ENCODE results near the gene RPL29.

The RPL29 gene

DNA sequence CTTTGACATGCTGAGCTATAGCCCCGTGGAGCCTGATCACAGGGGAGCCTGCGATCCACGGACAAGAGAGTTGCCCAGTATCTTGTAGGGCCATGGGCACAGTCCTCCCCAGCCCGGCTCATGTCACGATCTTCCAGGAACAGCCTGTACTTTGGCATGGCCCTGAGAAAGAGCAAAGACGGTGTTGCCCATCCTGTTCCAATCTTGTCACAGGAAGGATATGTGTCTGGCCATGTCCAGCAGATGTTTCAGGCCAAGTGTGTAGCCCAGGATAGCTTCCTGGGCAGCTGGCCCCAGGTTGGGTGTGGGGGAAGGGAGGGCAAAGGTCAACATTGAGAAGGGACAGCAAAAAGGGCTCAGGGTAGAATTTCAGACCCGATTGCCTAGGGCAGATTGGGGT, 17.0 kb upstream of the RPL29 start:
- no peak for DNase-seq (ENCODE audit: insufficient read length, low spot score)
- peak; percentile 16 for FAIRE-seq
- TF ChIP-seq TAF1 (IDR thresholded peaks at IDR 0.05; ENCODE audit: low read depth, low read length) = no peak
- TF ChIP-seq POLR2AphosphoS5 (IDR thresholded peaks at IDR 0.05; ENCODE audit: low read depth, low read length) = no peak

DNA sequence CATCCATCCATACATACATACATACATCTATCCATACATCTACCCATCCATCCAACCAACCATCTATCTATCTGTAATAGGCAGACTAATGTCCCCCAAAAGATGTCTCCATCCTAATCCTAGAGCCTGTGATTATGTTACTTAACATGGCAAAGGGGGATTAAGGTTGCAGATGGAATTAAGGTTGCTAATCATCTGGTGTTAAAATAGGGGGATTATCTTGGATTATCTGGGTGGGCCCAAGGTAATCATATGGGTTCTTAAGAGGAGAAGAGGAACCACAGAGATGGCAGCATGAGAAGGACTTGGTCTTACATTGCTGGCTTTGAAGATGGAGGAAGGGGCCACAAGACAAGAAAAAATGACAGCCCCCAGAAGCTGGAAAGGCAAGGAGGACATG, 14.7 kb upstream of the RPL29 start:
- no peak for FAIRE-seq
- TF ChIP-seq POLR2AphosphoS5 (IDR thresholded peaks at IDR 0.05; ENCODE audit: low read depth, low read length) (no peak), POU2F2 (IDR thresholded peaks at IDR 0.05; ENCODE audit: low read depth, low read length) (no peak), SPI1 (IDR thresholded peaks at IDR 0.05; ENCODE audit: low read depth, low read length) (no peak), POLR2A (IDR thresholded peaks at IDR 0.05; ENCODE audit: low read depth, low read length) (no peak), PAX5 (IDR thresholded peaks at IDR 0.05; ENCODE audit: insufficient read depth, low read length, severe bottlenecking) (no peak), TAF1 (IDR thresholded peaks at IDR 0.05; ENCODE audit: low read depth, low read length) (no peak)
- DNase-seq (ENCODE audit: insufficient read length, low spot score) = no peak

DNA sequence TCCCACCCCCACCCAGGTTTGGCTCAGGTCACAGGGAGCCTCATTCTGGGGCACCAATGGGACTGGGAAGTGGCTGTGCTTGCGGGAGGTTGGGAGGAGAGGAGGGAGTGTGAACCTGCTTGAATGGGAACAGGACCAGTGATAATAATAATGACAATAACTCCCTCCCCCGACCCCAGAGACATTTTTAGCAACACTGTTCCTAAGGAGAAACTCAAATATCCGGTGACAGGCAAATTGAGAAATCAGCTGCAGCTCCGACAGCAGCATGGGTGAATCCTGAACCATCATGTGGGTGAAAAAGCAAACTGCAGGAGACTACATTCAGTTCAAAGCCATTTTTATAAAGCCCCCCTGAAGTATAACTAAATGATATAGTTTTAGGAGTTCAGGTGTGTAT, 11.6 kb upstream of the RPL29 start:
- no peak for FAIRE-seq
- DNase-seq (ENCODE audit: insufficient read length, low spot score) = no peak
- TF ChIP-seq PAX5 (IDR thresholded peaks at IDR 0.05; ENCODE audit: insufficient read depth, low read length, severe bottlenecking) (no peak), POLR2AphosphoS5 (IDR thresholded peaks at IDR 0.05; ENCODE audit: low read depth, low read length) (no peak), POU2F2 (IDR thresholded peaks at IDR 0.05; ENCODE audit: low read depth, low read length) (no peak), POLR2A (IDR thresholded peaks at IDR 0.05; ENCODE audit: low read depth, low read length) (no peak), TAF1 (IDR thresholded peaks at IDR 0.05; ENCODE audit: low read depth, low read length) (no peak), SPI1 (IDR thresholded peaks at IDR 0.05; ENCODE audit: low read depth, low read length) (no peak)

DNA sequence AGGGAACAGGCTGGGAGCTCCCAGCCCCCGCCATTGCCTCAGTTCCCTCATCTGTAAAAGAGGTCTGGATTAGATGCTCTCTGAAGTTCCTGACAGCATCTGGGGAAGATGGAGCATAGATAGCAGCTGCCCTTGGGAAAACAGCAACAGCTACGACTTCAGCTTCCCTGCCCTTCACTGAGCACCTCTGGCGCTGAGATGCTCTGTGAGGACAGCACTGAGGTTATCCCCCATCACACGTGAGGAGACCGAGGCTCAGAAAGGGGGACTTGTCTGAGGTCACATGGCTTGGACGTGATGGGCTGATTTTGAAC, 11.1 kb upstream of the RPL29 start:
- DNase-seq (ENCODE audit: insufficient read length, low spot score) (no peak), FAIRE-seq (no peak)
- TF ChIP-seq POLR2A (IDR thresholded peaks at IDR 0.05; ENCODE audit: low read depth, low read length) = no peak
- TF ChIP-seq SPI1 (IDR thresholded peaks at IDR 0.05; ENCODE audit: low read depth, low read length) = no peak
- TF ChIP-seq POLR2AphosphoS5 (IDR thresholded peaks at IDR 0.05; ENCODE audit: low read depth, low read length) = no peak
- no peak for TF ChIP-seq TAF1 (IDR thresholded peaks at IDR 0.05; ENCODE audit: low read depth, low read length)
- no peak for TF ChIP-seq PAX5 (IDR thresholded peaks at IDR 0.05; ENCODE audit: insufficient read depth, low read length, severe bottlenecking)

- no peak for DNase-seq (ENCODE audit: insufficient read length, low spot score)
- no peak for TF ChIP-seq POLR2A (IDR thresholded peaks at IDR 0.05; ENCODE audit: low read depth, low read length)
- FAIRE-seq = no peak
Observed at GRCh38 chr3:52006017-52006819, 10.5 kb upstream of the RPL29 start.

DNA sequence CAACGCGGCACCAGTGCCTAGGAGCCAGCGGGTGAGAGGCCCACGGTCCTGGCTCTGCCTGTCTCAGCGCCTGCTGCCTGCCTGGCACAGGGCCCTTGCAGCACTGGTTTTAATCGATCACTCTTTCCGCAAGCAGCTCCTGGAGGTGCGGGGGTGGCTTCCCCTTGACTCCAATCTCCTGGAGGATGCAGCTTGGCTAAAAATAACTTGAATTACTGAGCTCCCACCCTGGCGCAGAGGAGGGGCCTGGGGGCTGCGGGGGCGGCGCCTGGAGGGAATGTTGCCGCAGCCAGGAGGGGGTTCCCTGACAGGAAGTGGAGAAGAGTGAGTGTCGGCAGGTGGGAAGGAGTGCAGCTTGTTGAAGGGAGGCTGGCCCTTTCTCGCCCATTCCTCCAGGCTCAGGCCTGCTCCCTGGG, 9.9 kb upstream of the RPL29 start:
- peak; percentile 58 for FAIRE-seq
- DNase-seq (ENCODE audit: insufficient read length, low spot score) = no peak
- no peak for TF ChIP-seq POLR2AphosphoS5 (IDR thresholded peaks at IDR 0.05; ENCODE audit: low read depth, low read length)
- no peak for TF ChIP-seq SPI1 (IDR thresholded peaks at IDR 0.05; ENCODE audit: low read depth, low read length)

DNA sequence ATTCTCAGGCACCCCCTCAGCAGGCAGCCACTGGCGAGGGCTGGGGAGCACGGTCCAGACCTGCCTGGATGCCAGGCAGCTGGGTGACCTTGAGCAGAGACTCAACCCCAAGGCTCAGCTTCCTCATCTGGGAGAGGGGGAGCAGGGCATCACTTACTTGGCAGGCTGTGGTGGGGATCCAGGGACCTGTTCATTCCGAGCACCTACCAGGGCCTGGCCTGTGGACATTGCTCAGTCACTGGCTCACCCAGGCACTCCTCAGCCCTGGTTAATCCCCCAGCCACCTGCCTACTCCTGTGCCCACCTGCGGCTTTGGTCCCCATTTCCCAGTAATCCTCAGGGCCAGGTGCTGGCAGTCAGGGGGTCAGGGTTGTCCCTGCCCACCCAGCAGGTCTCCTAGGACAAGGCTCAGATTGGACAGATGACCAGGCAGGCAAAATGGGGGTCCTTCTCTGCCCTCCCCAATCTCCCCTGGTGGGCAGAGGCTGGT, 9.3 kb upstream of the RPL29 start:
- FAIRE-seq (no peak), DNase-seq (ENCODE audit: insufficient read length, low spot score) (no peak)
- TF ChIP-seq SPI1 (IDR thresholded peaks at IDR 0.05; ENCODE audit: low read depth, low read length) = no peak

- DNase-seq (ENCODE audit: insufficient read length, low spot score) = no peak
Observed at GRCh38 chr3:52004163-52004787, 8.6 kb upstream of the RPL29 start.

GRCh38 chr3:52002748-52003147, 7.1 kb upstream of the RPL29 start:
- no peak for DNase-seq (ENCODE audit: insufficient read length, low spot score)
- TF ChIP-seq TAF1 (IDR thresholded peaks at IDR 0.05; ENCODE audit: low read depth, low read length) = no peak
- no peak for TF ChIP-seq POU2F2 (IDR thresholded peaks at IDR 0.05; ENCODE audit: low read depth, low read length)
- no peak for TF ChIP-seq POLR2A (IDR thresholded peaks at IDR 0.05; ENCODE audit: low read depth, low read length)
- TF ChIP-seq POLR2AphosphoS5 (IDR thresholded peaks at IDR 0.05; ENCODE audit: low read depth, low read length) = no peak
- no peak for TF ChIP-seq PAX5 (IDR thresholded peaks at IDR 0.05; ENCODE audit: insufficient read depth, low read length, severe bottlenecking)
- no peak for TF ChIP-seq SPI1 (IDR thresholded peaks at IDR 0.05; ENCODE audit: low read depth, low read length)
- FAIRE-seq = no peak

More at GRCh38 chr3:52004163-52004787, 8.6 kb upstream of the RPL29 start:
- FAIRE-seq = no peak
- no peak for TF ChIP-seq POLR2A (IDR thresholded peaks at IDR 0.05; ENCODE audit: low read depth, low read length)
- no peak for TF ChIP-seq POU2F2 (IDR thresholded peaks at IDR 0.05; ENCODE audit: low read depth, low read length)
- no peak for TF ChIP-seq POLR2AphosphoS5 (IDR thresholded peaks at IDR 0.05; ENCODE audit: low read depth, low read length)
- TF ChIP-seq SPI1 (IDR thresholded peaks at IDR 0.05; ENCODE audit: low read depth, low read length) = no peak
- no peak for TF ChIP-seq TAF1 (IDR thresholded peaks at IDR 0.05; ENCODE audit: low read depth, low read length)
- no peak for TF ChIP-seq PAX5 (IDR thresholded peaks at IDR 0.05; ENCODE audit: insufficient read depth, low read length, severe bottlenecking)

- DNase-seq (ENCODE audit: insufficient read length, low spot score) (peak; percentile 93), FAIRE-seq (peak; percentile 97)
- TF ChIP-seq SPI1 (IDR thresholded peaks at IDR 0.05; ENCODE audit: low read depth, low read length) (no peak), POU2F2 (IDR thresholded peaks at IDR 0.05; ENCODE audit: low read depth, low read length) (no peak), POLR2AphosphoS5 (IDR thresholded peaks at IDR 0.05; ENCODE audit: low read depth, low read length) (no peak), TAF1 (IDR thresholded peaks at IDR 0.05; ENCODE audit: low read depth, low read length) (no peak), POLR2A (IDR thresholded peaks at IDR 0.05; ENCODE audit: low read depth, low read length) (no peak), PAX5 (IDR thresholded peaks at IDR 0.05; ENCODE audit: insufficient read depth, low read length, severe bottlenecking) (no peak)
Observed at GRCh38 chr3:52001443-52001974, 5.8 kb upstream of the RPL29 start.
